SKM-1 treated with dmso at 0.1 percent for 144 hours (cell line): ENCODE data around the gene LDAH.

Source experiments
- DNase-seq: peaks from one replicate; lab custom pipeline; 2025; ENCODE audit not compliant: unreplicated experiment; lab: John Stamatoyannopoulos, UW

The LDAH gene

GRCh38 chr2:20687260-20687832 is 135.6 kb downstream of the LDAH start:
- no peak for DNase-seq

- no peak for DNase-seq
These were observed 138.3 kb downstream of the LDAH start for GRCh38 chr2:20684581-20685063.

GRCh38 chr2:20682167-20682920 is 140.6 kb downstream of the LDAH start:
- no peak for DNase-seq

GRCh38 chr2:20680744-20681375 is 142.0 kb downstream of the LDAH start:
- no peak for DNase-seq

- DNase-seq: no peak
These were observed 144.1 kb downstream of the LDAH start for GRCh38 chr2:20678780-20679179.

- DNase-seq: no peak
These were observed 144.9 kb downstream of the LDAH start for GRCh38 chr2:20678086-20678395.

GRCh38 chr2:20677301-20678085 is 145.4 kb downstream of the LDAH start:
- DNase-seq: no peak

- no peak for DNase-seq
These were observed 146.3 kb downstream of the LDAH start for GRCh38 chr2:20676353-20677215.

GRCh38 chr2:20675701-20676352 is 147.1 kb downstream of the LDAH start:
- no peak for DNase-seq

- no peak for DNase-seq
These were observed 147.8 kb downstream of the LDAH start for GRCh38 chr2:20674974-20675679.

- no peak for DNase-seq
These were observed 148.5 kb downstream of the LDAH start for GRCh38 chr2:20674309-20674965.

GRCh38 chr2:20673686-20674308 is 149.1 kb downstream of the LDAH start:
- no peak for DNase-seq

GRCh38 chr2:20672201-20672951 is 150.5 kb downstream of the LDAH start:
- DNase-seq: no peak

GRCh38 chr2:20671736-20672080 is 151.2 kb downstream of the LDAH start:
- DNase-seq: no peak

GRCh38 chr2:20671036-20671735 is 151.7 kb downstream of the LDAH start:
- DNase-seq: no peak

GRCh38 chr2:20670315-20671035 is 152.4 kb downstream of the LDAH start:
- DNase-seq: no peak
